Trophoblast cell (in vitro differentiated cells and primary cell): Measurements from ENCODE around the gene MICU1.

ENCODE experiments used
- DNase-seq, 2 donors: peaks; one replicate each; pipeline ENCODE4 v3.0.0-alpha.2; 2016
- H2AFZ ChIP-seq: 2 replicates; pipeline ENCODE4 v1.6.1; 2013; ENCODE audit warnings: low read length, moderate library complexity, mild to moderate bottlenecking; ENCODE audit not compliant: insufficient read depth, poor library complexity
- H2AK5ac ChIP-seq: 2 replicates; pipeline ENCODE4 v1.6.1; 2013; ENCODE audit warnings: mild to moderate bottlenecking, low read length
- H2BK120ac ChIP-seq: 2 replicates; pipeline ENCODE4 v1.6.1; 2013; ENCODE audit warnings: low read length, mild to moderate bottlenecking, moderate library complexity; ENCODE audit not compliant: insufficient read depth, poor library complexity
- H2BK12ac ChIP-seq: 2 replicates; pipeline ENCODE4 v1.6.1; 2013; ENCODE audit warnings: mild to moderate bottlenecking, low read length, moderate library complexity
- H2BK5ac ChIP-seq: 2 replicates; pipeline ENCODE4 v1.6.1; 2013; ENCODE audit warnings: low read length, low read depth, moderate library complexity, mild to moderate bottlenecking; ENCODE audit not compliant: poor library complexity
- H3K14ac ChIP-seq: 2 replicates; pipeline ENCODE4 v1.6.1; 2013; ENCODE audit warnings: mild to moderate bottlenecking, low read length
- H3K18ac ChIP-seq: 2 replicates; pipeline ENCODE4 v1.6.1; 2013; ENCODE audit warnings: mild to moderate bottlenecking, low read length
- H3K23ac ChIP-seq: 2 replicates; pipeline ENCODE4 v1.6.1; 2013; ENCODE audit warnings: low read length
- H3K27ac ChIP-seq: 2 replicates; pipeline ENCODE4 v1.5.1; 2013; ENCODE audit warnings: low read depth, mild to moderate bottlenecking, inconsistent platforms, low read length, moderate library complexity
- H3K27me3 ChIP-seq: 2 replicates; pipeline ENCODE4 v1.6.1; 2013; ENCODE audit warnings: inconsistent platforms, mild to moderate bottlenecking, low read length, moderate library complexity; ENCODE audit not compliant: insufficient read depth
- H3K36me3 ChIP-seq, 2 experiments: 1 replicate in 1 of 2; 2 replicates in 1 of 2; pipeline ENCODE4 v1.6.1; 2013; ENCODE audit warnings: low read length in 2 of 2, mild to moderate bottlenecking in 2 of 2, moderate library complexity in 1 of 2; ENCODE audit not compliant: insufficient read depth in 2 of 2, control insufficient read depth in 1 of 2
- H3K4ac ChIP-seq: 2 replicates; pipeline ENCODE4 v1.6.1; 2013; ENCODE audit warnings: low read depth, mild to moderate bottlenecking, low read length, moderate library complexity
- H3K4me1 ChIP-seq, 2 experiments: 1 replicate in 1 of 2; 2 replicates in 1 of 2; pipeline ENCODE4 v1.6.1; 2013; ENCODE audit warnings: low read length in 2 of 2, mild to moderate bottlenecking in 2 of 2, moderate library complexity in 1 of 2; ENCODE audit not compliant: insufficient read depth in 2 of 2, control insufficient read depth in 1 of 2
- H3K4me2 ChIP-seq: 2 replicates; pipeline ENCODE4 v1.6.1; 2013; ENCODE audit warnings: inconsistent platforms, mild to moderate bottlenecking, low read length, moderate library complexity
- H3K4me3 ChIP-seq: 2 replicates; pipeline ENCODE4 v1.5.1; 2013; ENCODE audit warnings: mild to moderate bottlenecking, low read depth, low read length, inconsistent platforms
- H3K79me1 ChIP-seq: one replicate; pipeline ENCODE4 v1.6.1; 2013; ENCODE audit warnings: low read length
- H3K79me2 ChIP-seq: 2 replicates; pipeline ENCODE4 v1.6.1; 2013; ENCODE audit warnings: low read length, mild to moderate bottlenecking; ENCODE audit not compliant: control insufficient read depth, insufficient read depth, poor library complexity
- H3K9ac ChIP-seq: 2 replicates; pipeline ENCODE4 v1.6.1; 2013; ENCODE audit warnings: mild to moderate bottlenecking, low read length
- H3K9me3 ChIP-seq: 2 replicates; pipeline ENCODE4 v1.6.1; 2013; ENCODE audit warnings: low read depth, mild to moderate bottlenecking, control low read depth, inconsistent platforms, low read length; ENCODE audit not compliant: insufficient read depth
- H4K12ac ChIP-seq: 2 replicates; pipeline ENCODE4 v1.6.1; 2013; ENCODE audit warnings: low read depth, mild to moderate bottlenecking, low read length, moderate library complexity
- H4K8ac ChIP-seq: 2 replicates; pipeline ENCODE4 v1.6.1; 2013; ENCODE audit warnings: low read depth, mild to moderate bottlenecking, low read length, moderate library complexity
- H4K91ac ChIP-seq: one replicate; pipeline ENCODE4 v1.6.1; 2013; ENCODE audit warnings: low read depth, mild to moderate bottlenecking, low read length, moderate library complexity
- WGBS: extraction: QIAGEN DNeasy Blood & Tissue Kit; methylation state at CpG from one replicate; pipeline ENCODE4 v1.1.7; 2013; ENCODE audit warnings: missing lambda C conversion rate; ENCODE audit not compliant: insufficient read length, insufficient coverage; ENCODE audit errors: extremely low coverage; 5-methylcytosine and 5-hydroxymethylcytosine counted together

Gene MICU1

DNA sequence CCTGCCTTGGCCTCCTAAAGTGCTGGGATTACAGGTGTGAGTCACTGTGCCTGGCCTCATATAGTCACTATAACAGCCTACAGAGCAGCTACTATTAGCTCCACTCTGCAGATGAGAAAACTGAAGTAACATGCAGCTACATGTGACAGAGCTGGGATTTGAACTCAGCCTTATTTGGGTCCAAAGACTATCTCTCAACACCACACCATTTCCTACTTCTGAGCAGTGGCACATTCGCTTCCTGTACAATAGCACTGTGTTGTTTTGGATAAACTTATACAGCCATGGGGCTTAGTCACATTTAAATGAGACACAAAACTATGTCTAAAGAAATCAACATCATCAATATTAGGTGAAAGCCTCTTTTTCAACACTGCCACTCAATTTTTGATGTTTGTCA is 201.3 kb downstream of the MICU1 start:
- H2AK5ac ChIP-seq, result no peak overlapping the region
- no peaks in the 10 kb centered on the region for H3K79me2 ChIP-seq
- no peaks in the 10 kb centered on the region for H3K9me3 ChIP-seq
- H3K14ac ChIP-seq, result no peak overlapping the region
- H3K4me3 ChIP-seq, result no peak overlapping the region
- no peak overlapping the region for H3K18ac ChIP-seq
- peak in 1 of 2 donors; percentile 29 for DNase-seq
- no peak overlapping the region for H2BK5ac ChIP-seq
- H4K12ac ChIP-seq, result no peak overlapping the region
- no peak overlapping the region for H2BK120ac ChIP-seq
- peaks cover 0 to 2% of the 10 kb centered on the region in 2 experiments for H3K4me1 ChIP-seq
- no peak overlapping the region for H3K4ac ChIP-seq
- peaks cover 4% of the 10 kb centered on the region in 2 experiments for H3K36me3 ChIP-seq
- no peaks in the 10 kb centered on the region for H3K27me3 ChIP-seq
- H3K9ac ChIP-seq, result no peak overlapping the region
- H3K27ac ChIP-seq, result no peak overlapping the region
- no peak overlapping the region for H4K91ac ChIP-seq
- H3K23ac ChIP-seq, result no peak overlapping the region
- no peak overlapping the region for H4K8ac ChIP-seq
- no peak overlapping the region for H2BK12ac ChIP-seq
- H3K4me2 ChIP-seq, result no peak overlapping the region
- H3K79me1 ChIP-seq, result no peaks in the 10 kb centered on the region
- WGBS, result no CpG with 5 or more reads among the region's 1 CpG
- H2AFZ ChIP-seq, result no peak overlapping the region

DNA sequence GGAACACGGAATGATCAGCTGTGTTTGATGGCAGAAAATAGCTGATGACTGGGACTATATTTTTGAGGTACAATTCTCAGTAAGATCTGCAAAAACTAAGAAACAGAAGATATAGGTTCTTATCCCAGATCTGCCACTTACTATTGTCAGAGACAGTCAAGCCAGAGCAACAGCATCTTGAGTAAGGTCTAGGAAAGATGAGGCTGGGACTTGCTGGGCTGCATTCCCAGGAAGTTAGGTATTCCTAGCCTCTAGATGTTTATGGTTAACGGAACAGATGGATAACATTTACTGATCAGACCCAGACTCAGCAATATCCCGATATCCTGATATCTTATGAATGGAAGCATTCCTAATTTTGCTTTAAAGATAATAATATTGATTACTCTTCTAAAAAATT is 202.5 kb downstream of the MICU1 start:
- WGBS, result no CpG with 5 or more reads among the region's 3 CpGs
- H3K27me3 ChIP-seq, result no peaks in the 10 kb centered on the region
- H2BK120ac ChIP-seq, result no peak overlapping the region
- H4K91ac ChIP-seq, result no peak overlapping the region
- no peak overlapping the region for H2AFZ ChIP-seq
- no peak overlapping the region for H2AK5ac ChIP-seq
- peaks cover 4% of the 10 kb centered on the region in 2 experiments for H3K36me3 ChIP-seq
- no peak overlapping the region for H2BK12ac ChIP-seq
- no peak overlapping the region for H3K14ac ChIP-seq
- H3K4me1 ChIP-seq, result peaks cover 0 to 2% of the 10 kb centered on the region in 2 experiments
- H2BK5ac ChIP-seq, result no peak overlapping the region
- no peaks in the 10 kb centered on the region for H3K79me1 ChIP-seq
- H3K27ac ChIP-seq, result no peak overlapping the region
- H3K18ac ChIP-seq, result no peak overlapping the region
- H4K12ac ChIP-seq, result no peak overlapping the region
- H3K9me3 ChIP-seq, result no peaks in the 10 kb centered on the region
- H3K4ac ChIP-seq, result no peak overlapping the region
- no peaks in the 10 kb centered on the region for H3K79me2 ChIP-seq
- H3K9ac ChIP-seq, result no peak overlapping the region
- no peak overlapping the region for H3K23ac ChIP-seq
- H4K8ac ChIP-seq, result no peak overlapping the region
- DNase-seq, result peak; percentile 71 to 75
- H3K4me2 ChIP-seq, result no peak overlapping the region
- H3K4me3 ChIP-seq, result no peak overlapping the region

DNA sequence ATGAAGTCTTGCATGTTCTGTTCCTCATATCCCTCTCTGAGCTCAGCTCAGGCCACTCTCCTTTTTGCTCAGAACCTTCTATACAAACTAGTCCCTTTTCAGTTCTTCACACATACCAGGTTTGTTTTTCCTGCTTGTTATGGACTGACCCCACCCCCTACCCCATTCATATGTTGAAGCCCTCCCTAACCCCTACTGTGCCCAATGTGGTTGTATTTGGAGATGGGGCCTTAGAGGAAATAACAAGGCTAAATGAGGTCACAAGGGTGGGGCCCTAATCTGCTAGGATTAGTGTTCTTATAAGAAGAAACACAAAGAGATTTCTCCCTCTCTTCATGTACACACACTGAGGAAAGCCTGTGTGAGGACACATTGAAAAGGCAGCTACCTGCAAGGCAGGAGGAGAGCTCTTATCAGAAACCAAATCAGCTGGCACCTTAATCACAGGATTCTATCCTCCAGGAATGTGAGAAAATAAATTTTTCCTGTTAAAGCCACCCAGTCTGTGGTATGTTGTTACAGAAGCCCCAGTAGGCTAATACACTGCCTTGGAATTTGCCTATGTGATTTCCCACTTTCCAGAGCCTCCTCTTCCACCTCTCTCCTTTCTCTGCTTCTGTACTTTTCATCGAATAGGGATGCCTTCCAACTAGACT is 203.9 kb downstream of the MICU1 start:
- no CpG with 5 or more reads among the region's 1 CpG for WGBS
- no peak overlapping the region for H4K8ac ChIP-seq

DNA sequence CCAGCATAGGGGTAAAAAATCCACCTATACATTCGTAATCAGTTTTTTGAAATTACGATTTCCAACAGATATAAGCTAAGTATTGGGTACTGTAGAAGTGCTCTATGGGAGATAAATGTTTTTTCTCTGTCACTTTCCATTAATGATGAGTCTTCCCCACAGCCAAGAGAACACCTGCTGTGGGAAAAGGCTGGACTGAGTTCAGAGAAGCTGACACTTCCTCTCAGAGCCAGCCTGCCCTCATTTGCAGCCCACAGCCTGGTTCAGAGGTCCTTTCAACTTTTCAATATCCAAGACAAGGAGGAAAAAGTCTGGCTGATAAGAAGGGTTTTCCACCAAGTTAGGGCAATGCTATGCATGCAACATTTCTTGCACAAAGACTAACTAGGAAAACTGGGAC is 206.6 kb downstream of the MICU1 start:
- no peaks in the 10 kb centered on the region for H3K79me2 ChIP-seq
- H2AK5ac ChIP-seq, result no peak overlapping the region
- no peak overlapping the region for H3K14ac ChIP-seq
- no peak overlapping the region for H4K8ac ChIP-seq
- no peak overlapping the region for H3K4me2 ChIP-seq
- H3K4me1 ChIP-seq, result peaks cover 0 to 2% of the 10 kb centered on the region in 2 experiments
- no peaks in the 10 kb centered on the region for H3K9me3 ChIP-seq
- no peak for DNase-seq
- no peak overlapping the region for H3K9ac ChIP-seq
- no CpG with 5 or more reads among the region's 2 CpGs for WGBS
- H2BK5ac ChIP-seq, result no peak overlapping the region
- H2BK120ac ChIP-seq, result no peak overlapping the region
- H3K79me1 ChIP-seq, result no peaks in the 10 kb centered on the region
- H3K23ac ChIP-seq, result no peak overlapping the region
- no peak overlapping the region for H3K4me3 ChIP-seq
- H3K18ac ChIP-seq, result no peak overlapping the region
- no peak overlapping the region for H4K91ac ChIP-seq
- H4K12ac ChIP-seq, result no peak overlapping the region
- peaks cover 4% of the 10 kb centered on the region in 2 experiments for H3K36me3 ChIP-seq
- H3K4ac ChIP-seq, result no peak overlapping the region
- no peak overlapping the region for H2AFZ ChIP-seq
- H3K27me3 ChIP-seq, result no peaks in the 10 kb centered on the region
- no peak overlapping the region for H3K27ac ChIP-seq
- no peak overlapping the region for H2BK12ac ChIP-seq

More for the DNA sequence above, 203.9 kb downstream of the MICU1 start:
- H3K36me3 ChIP-seq, result peaks cover 4% of the 10 kb centered on the region in 2 experiments
- no peak overlapping the region for H4K12ac ChIP-seq
- H2BK12ac ChIP-seq, result no peak overlapping the region
- no peaks in the 10 kb centered on the region for H3K79me1 ChIP-seq
- no peak overlapping the region for H3K9ac ChIP-seq
- no peak overlapping the region for H3K4ac ChIP-seq
- no peak overlapping the region for H3K27ac ChIP-seq
- H3K23ac ChIP-seq, result no peak overlapping the region
- DNase-seq, result peak; percentile 50 to 90
- no peak overlapping the region for H3K4me2 ChIP-seq
- no peak overlapping the region for H3K4me3 ChIP-seq
- H3K27me3 ChIP-seq, result no peaks in the 10 kb centered on the region
- no peak overlapping the region for H4K91ac ChIP-seq
- peaks cover 0 to 2% of the 10 kb centered on the region in 2 experiments for H3K4me1 ChIP-seq
- H3K79me2 ChIP-seq, result no peaks in the 10 kb centered on the region
- no peak overlapping the region for H2BK120ac ChIP-seq
- no peak overlapping the region for H2BK5ac ChIP-seq
- H3K14ac ChIP-seq, result no peak overlapping the region
- H3K18ac ChIP-seq, result no peak overlapping the region
- H3K9me3 ChIP-seq, result no peaks in the 10 kb centered on the region
- no peak overlapping the region for H2AK5ac ChIP-seq
- no peak overlapping the region for H2AFZ ChIP-seq
